Colonic mucosa (tissue), 4 donors: Measurements from ENCODE around the gene CENPA. TPM values are rescaled to one million over a fixed set of nuclear protein-coding genes. Genes with fewer than 3 reads are reported as not detected.

Source experiments
- DNase-seq: peaks from one replicate; pipeline ENCODE4 v3.0.0-alpha.2; 2020
- H3K27ac ChIP-seq: fragments of 200-600 bp; one replicate; pipeline ENCODE4 v1.8.0; 2021
- H3K27me3 ChIP-seq: fragments of 200-600 bp; one replicate; pipeline ENCODE4 v1.8.0; 2021
- H3K36me3 ChIP-seq: fragments of 200-600 bp; one replicate; pipeline ENCODE4 v1.8.0; 2021
- H3K4me1 ChIP-seq: fragments of 200-600 bp; one replicate; pipeline ENCODE4 v1.8.0; 2021; ENCODE audit warnings: mild to moderate bottlenecking
- H3K4me3 ChIP-seq: fragments of 200-600 bp; one replicate; pipeline ENCODE4 v1.8.0; 2021
- H3K9ac ChIP-seq, 2 donors: one replicate each; pipeline ENCODE4 v1.7.0; 2013; ENCODE audit warnings: control low read depth in 2 of 2, low read depth in 2 of 2, low read length in 2 of 2
- H3K9me3 ChIP-seq: fragments of 200-600 bp; one replicate; pipeline ENCODE4 v1.8.0; 2021
- CTCF ChIP-seq: fragments of 200-600 bp; IDR thresholded peaks from one replicate; pipeline ENCODE4 v1.8.0; 2022; ENCODE audit warnings: antibody characterized with exemption, mild to moderate bottlenecking
- intact Hi-C: fragments of 100-400 bp; cut with DNase I; formaldehyde crosslinking; loops from one replicate; pipeline ENCODE4 v1.14.1; 2022
- total RNA-seq, 2 donors: library from RNA; stranded (reverse); fragmentation: NEBNext Ultra II Directional in 1 of 2; extraction: Animal tissue kit (Norgen Biotek cat#: 25700) in 1 of 2; gene quantifications; one replicate each; pipeline ENCODE4 v1.2.1, GENCODE V29; 2021
- donor health status: healthy.
- donor health status: DM: no; HTN: no; CAD: no.
- donor health status: DM: no; HTN: no; CAD: no.

Gene CENPA
- total RNA-seq, 2 donors from 2014 or later, result 6.5 to 22.7 TPM

- no peak for TF ChIP-seq CTCF
- Histone ChIP-seq H3K9ac (no peak overlapping the region), H3K4me3 (no peak overlapping the region), H3K27ac (no peak overlapping the region), H3K4me1 (no peaks in the 10 kb centered on the region), H3K9me3 (no peaks in the 10 kb centered on the region), H3K27me3 (no peaks in the 10 kb centered on the region), H3K36me3 (no peaks in the 10 kb centered on the region)
- DNase-seq, result no peak
- intact Hi-C loops, result no loop called here
Observed at GRCh38 chr2:26740890-26741302, 45.0 kb upstream of the CENPA start.

GRCh38 chr2:26742048-26742770 is 43.6 kb upstream of the CENPA start:
- H3K27me3 ChIP-seq, result no peaks in the 10 kb centered on the region
- H3K4me1 ChIP-seq, result no peaks in the 10 kb centered on the region
- H3K9ac ChIP-seq, result no peak overlapping the region
- DNase-seq, result no peak
- H3K27ac ChIP-seq, result no peak overlapping the region
- no peak overlapping the region for H3K4me3 ChIP-seq
- no peaks in the 10 kb centered on the region for H3K36me3 ChIP-seq
- TF ChIP-seq CTCF, result no peak
- H3K9me3 ChIP-seq, result no peaks in the 10 kb centered on the region
- intact Hi-C loops, result no loop called here

- H3K36me3 ChIP-seq, result no peaks in the 10 kb centered on the region
Observed at GRCh38 chr2:26743852-26744251, 42.0 kb upstream of the CENPA start.

GRCh38 chr2:26744953-26745352 is 40.9 kb upstream of the CENPA start:
- Histone ChIP-seq H3K36me3 (no peaks in the 10 kb centered on the region), H3K27ac (no peak overlapping the region), H3K9me3 (no peaks in the 10 kb centered on the region), H3K9ac (no peak overlapping the region), H3K27me3 (no peaks in the 10 kb centered on the region), H3K4me1 (no peaks in the 10 kb centered on the region), H3K4me3 (no peak overlapping the region)
- TF ChIP-seq CTCF, result no peak
- intact Hi-C loops, result loop anchor here (2.0 kb wide), 1 partner anchor 138 kb away; no protein-coding TSS in a partner anchor
- DNase-seq, result no peak

More at GRCh38 chr2:26743852-26744251, 42.0 kb upstream of the CENPA start:
- H3K4me3 ChIP-seq, result no peak overlapping the region
- intact Hi-C loops, result loop anchor here (2.0 kb wide), 1 partner anchor 137 kb away; no protein-coding TSS in a partner anchor
- no peaks in the 10 kb centered on the region for H3K4me1 ChIP-seq
- H3K9ac ChIP-seq, result no peak overlapping the region
- H3K27ac ChIP-seq, result no peak overlapping the region
- TF ChIP-seq CTCF, result no peak
- DNase-seq, result no peak
- no peaks in the 10 kb centered on the region for H3K27me3 ChIP-seq
- H3K9me3 ChIP-seq, result no peaks in the 10 kb centered on the region

GRCh38 chr2:26745609-26746327 is 40.1 kb upstream of the CENPA start:
- no peaks in the 10 kb centered on the region for H3K4me1 ChIP-seq
- H3K27me3 ChIP-seq, result no peaks in the 10 kb centered on the region
- no peak overlapping the region for H3K27ac ChIP-seq
- peak; percentile 86 for DNase-seq
- intact Hi-C loops, result loop anchor here (2.0 kb wide), 1 partner anchor 139 kb away; no protein-coding TSS in a partner anchor
- H3K9ac ChIP-seq, result no peak overlapping the region
- no peak overlapping the region for H3K4me3 ChIP-seq
- H3K9me3 ChIP-seq, result no peaks in the 10 kb centered on the region
- no peaks in the 10 kb centered on the region for H3K36me3 ChIP-seq
- peak; percentile 87 for TF ChIP-seq CTCF
